ENCODE results near the gene OR10AD1.
"Not testable (repeated sequence)": the region's sequence is repeated elsewhere in the genome, so short reads cannot be mapped to it uniquely, and the experiment has no call there.

Gene OR10AD1

GRCh38 chr12:48157889-48158370, 45.2 kb downstream of the OR10AD1 start:
- no peak for DNase-seq

GRCh38 chr12:48157018-48157888, 45.8 kb downstream of the OR10AD1 start, which contains the start of gene ASB8:
Gene ASB8, minus strand, starts transcription at chr12:48157515. Its CDS starts 4,019 bp downstream, at chr12:48153496.
- peak; percentile 100 for DNase-seq

GRCh38 chr12:48156652-48157017, 46.5 kb downstream of the OR10AD1 start:
- no peak for DNase-seq

GRCh38 chr12:48155786-48156185, 47.3 kb downstream of the OR10AD1 start:
- not testable (repeated sequence) for DNase-seq
